LHCN-M2 (cell line): ENCODE data around the gene MEF2A. TPM values are rescaled to one million over a fixed set of nuclear protein-coding genes. Genes with fewer than 3 reads are reported as not detected.
"Not testable (repeated sequence)": the region's sequence is repeated elsewhere in the genome, so short reads cannot be mapped to it uniquely, and the experiment has no call there.

ENCODE experiments used
- DNase-seq: peaks from one replicate; pipeline ENCODE4 v3.0.0-alpha.2; 2012; ENCODE audit warnings: low read depth
- total RNA-seq: library from RNA; depleted of rRNA; stranded (reverse); fragments of >200 nt; gene quantifications from 2 replicates; pipeline ENCODE4 v1.2.3, GENCODE V29; 2014

Gene MEF2A
- total RNA-seq, 1 experiment from 2014 or later: 47.2 TPM

DNA sequence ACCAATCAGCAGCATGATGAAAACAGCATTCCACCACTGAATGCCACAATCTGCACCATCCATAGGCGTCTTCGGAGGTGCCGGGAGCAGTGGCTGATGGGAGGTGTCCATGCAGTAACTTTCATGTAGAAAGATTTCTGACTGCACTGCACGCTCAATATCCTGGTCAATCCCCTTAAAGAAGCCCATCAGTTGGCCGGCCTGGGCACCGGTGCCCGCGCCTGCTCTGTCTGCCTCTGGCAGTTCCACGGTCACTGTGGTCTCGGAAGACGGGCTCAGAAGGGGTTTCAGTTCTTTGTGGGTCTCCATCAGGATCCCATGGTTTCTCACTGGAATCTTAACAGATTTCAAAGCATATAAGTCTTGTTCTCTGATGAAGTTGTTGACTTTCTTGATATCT is 163.5 kb downstream of the MEF2A start:
- no peak for DNase-seq

DNA sequence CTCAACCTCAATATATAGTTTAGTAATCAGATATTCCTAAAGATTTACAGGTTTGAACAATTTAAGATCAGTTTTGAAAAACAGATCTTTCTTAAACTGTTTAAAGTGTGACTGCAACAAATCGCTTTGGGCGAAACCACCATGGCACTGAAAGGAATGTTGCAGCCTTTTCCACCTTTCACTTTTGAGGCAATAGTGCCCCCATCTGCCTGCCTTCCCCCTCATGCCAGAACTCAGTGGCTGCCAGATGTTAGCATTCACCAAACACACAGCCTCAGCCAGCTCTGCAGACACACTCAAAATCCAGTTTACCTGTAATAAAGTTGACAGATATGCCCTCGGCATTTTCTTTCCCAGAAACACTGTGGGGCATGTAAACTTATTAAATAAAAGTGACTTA is 164.1 kb downstream of the MEF2A start:
- DNase-seq: peak; percentile 48

DNA sequence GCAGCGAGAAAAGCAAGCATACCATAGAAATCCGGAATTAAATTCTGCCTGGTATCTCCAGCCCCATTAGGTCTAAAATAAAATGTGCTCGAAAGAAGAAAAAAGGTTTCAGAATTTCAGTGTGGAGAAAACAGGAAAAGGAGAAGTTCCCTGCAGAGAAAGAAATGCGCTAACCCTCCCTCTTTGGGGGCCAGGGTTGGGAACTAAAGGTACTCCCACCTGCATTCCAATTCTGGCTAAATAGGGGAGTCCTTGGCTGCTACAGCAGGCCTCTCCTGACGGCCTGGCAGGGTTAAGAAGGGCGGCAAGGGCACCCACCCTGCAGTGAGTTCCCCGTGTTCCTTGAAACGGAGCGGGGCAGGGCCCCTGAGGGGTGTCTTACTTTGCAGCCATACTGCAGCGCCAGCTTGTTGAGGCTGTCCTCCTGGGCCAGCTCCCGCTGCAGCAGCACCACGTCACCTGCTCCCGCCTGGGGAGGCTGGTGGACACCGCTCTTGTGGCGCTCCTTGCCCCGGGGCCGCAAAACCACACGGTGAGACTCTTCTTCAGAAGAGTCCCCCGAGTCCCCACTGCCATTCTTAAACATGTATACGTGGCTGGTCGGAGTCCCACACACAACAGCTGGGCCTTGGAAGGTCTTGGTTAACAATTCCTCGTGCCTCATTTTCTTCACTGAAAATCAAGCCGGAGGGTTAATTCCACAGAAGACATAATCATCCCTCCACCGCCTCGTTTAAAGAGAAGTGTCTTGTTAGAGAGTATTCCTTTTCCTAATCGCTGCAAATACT is 165.7 kb downstream of the MEF2A start:
- DNase-seq: no peak

DNA sequence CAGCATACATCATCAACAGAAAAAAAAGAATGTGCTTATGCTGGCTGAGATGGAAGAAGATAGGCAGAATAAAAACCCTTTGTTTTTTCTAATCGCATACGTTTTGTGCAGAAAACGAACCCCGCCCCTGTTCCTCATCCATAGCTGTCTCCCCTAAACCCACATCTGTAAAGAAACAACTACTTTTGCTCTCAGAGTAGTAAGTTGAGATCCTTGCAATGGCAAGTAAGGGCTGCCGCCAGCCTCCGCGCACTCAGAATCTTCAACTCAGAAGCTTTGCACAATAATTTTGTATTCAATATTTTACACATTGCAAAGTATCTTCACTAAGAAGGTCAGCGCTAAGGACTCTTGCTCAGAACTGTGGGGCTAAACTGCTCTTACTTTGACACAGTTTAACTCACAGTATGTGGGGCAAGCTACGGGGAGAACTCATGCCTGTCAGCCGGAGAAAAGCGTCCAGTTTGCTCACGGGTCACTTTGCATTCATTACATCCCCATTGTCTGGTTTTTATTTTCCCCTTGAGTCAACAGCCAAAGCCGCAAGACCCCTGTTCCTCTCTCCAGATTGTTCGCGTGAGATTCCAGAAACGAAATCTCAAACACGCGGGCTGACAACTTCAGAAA is 166.5 kb downstream of the MEF2A start:
- no peak for DNase-seq

DNA sequence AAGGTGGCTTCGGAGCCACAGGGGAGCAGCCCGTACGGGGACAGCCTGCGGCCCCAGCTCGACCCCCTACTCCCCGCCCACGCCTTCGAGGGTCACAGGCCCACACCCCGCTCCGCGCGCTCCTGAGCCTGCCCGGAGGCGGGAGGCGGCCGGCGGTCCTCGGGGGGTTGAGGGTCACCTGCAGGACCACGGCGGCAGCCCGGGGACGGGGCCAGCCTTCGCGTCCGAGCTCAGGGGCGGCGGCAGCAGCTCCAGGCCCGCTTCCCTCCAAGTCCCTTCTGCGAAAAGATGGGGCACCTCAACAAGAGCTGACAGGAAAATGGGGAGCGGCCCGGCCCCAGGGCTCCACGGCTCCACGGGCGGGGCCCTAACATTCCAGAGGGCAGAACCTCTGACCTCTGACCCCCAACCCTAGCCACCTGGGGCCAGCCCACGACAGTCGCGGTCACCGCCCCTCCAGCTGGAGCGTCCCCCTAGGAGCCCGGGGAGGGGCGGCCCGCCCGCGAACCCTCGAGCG is 167.0 kb downstream of the MEF2A start:
- no peak for DNase-seq

DNA sequence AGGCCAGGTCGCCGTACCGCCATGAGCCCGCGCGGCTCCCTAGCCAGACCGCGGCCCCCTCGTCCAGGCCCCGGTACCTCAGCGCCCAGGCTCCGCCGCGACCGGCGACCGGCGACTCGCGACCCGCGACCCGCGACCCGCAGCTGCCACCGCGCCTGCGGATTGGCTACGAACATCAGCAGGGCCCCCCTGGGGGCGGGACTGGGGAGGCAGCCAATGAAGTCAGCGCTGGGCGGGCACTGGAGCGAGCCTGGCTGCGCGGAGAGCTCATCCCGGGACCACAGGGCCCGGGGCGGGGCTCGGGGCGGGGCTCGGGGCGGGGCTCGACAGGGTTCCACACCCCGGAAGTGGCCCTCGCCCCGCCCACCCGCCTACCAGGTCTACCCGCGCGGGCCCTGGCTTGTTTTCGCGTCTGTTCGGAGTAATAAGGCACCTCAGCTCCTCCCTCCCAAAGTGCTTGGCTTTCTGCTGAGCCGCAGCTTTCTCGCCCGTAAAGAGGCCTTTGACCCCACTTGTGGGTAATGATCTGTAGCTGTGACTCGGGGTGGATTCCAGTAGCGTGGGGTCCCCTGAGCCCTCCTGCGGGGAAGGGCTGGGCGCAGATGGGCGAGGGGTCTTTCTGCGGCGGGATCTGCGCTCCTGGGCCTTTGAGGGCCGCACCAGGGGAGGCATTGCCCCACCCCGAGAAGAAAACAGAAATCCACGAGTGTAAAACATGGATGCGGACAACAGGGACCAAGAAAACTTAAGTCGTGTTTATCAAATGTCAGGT is 167.7 kb downstream of the MEF2A start, which contains the start of gene LYSMD4:
Gene LYSMD4 (minus strand): TSS at position 170 of the 772 bp plus-strand sequence. CDS start 1,438 bp downstream, outside the sequence.
- peak; percentile 85 for DNase-seq

DNA sequence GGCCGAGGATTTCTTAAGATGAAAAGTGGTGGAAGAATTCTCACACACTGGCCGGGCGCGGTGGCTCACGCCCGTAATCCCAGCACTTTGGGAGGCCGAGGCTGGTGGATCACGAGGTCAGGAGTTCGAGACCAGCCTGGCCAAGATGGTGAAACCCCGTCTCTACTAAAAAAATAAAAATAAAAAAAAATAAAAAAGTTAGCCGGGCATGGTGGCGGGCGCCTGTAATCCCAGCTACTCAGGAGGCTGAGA is 168.2 kb downstream of the MEF2A start:
- DNase-seq: not testable (repeated sequence)

DNA sequence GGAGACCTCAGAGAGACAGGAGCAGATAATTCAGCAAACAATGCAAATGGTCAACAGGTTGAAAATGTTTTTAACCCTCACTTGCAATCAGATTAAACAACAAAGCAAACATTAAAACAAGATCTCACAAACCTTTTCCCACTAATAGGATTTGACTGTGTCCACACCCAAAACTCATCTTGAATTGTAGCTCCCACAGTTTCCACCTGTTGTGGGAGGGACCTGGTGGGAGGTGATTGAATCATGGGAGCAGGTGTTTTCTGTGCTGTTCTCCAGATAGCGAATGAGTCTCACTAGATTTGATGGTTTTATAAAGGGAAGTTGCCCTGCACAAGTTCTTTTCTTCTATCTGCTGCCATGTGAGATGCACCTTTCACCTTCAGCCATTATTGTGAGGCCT is 168.8 kb downstream of the MEF2A start:
- no peak for DNase-seq

DNA sequence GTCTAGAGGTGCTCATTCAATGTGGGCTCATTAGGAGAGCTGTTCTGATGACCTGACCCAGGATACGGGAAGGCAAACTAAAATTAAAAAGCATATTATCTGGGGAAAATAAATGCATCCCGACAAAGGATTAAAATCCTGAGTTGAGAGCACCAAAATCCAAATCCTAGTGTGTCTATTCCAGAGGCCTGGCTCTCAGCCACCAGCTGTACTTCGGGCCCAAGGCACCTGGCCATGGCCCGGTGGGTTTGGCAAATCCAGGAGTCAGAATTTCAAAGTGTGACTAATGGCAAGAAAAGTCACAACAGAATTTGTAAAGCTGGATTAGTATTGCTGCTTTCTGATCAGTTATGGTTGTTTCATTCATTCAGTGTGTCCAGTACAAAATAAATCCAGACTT is 170.1 kb downstream of the MEF2A start:
- DNase-seq: no peak

DNA sequence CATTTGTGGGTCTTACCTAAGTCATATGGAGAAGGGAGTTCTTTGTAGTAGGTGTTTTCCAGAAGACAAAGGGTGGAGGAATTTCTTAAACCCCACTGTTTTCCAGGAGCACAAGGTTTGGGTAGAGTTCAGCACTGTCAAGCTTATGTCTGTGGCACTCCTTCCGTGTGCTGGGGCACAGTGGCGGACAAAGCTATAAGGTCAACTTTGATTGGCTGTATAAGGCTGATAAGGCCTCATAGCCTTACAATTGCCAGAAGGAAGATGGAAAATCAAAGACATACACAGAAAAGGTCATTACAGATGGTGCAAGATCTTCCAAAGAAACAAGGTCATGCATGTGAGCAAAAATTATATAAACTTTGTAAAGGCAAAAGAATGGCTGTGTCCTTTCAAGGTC is 170.9 kb downstream of the MEF2A start:
- DNase-seq: no peak

DNA sequence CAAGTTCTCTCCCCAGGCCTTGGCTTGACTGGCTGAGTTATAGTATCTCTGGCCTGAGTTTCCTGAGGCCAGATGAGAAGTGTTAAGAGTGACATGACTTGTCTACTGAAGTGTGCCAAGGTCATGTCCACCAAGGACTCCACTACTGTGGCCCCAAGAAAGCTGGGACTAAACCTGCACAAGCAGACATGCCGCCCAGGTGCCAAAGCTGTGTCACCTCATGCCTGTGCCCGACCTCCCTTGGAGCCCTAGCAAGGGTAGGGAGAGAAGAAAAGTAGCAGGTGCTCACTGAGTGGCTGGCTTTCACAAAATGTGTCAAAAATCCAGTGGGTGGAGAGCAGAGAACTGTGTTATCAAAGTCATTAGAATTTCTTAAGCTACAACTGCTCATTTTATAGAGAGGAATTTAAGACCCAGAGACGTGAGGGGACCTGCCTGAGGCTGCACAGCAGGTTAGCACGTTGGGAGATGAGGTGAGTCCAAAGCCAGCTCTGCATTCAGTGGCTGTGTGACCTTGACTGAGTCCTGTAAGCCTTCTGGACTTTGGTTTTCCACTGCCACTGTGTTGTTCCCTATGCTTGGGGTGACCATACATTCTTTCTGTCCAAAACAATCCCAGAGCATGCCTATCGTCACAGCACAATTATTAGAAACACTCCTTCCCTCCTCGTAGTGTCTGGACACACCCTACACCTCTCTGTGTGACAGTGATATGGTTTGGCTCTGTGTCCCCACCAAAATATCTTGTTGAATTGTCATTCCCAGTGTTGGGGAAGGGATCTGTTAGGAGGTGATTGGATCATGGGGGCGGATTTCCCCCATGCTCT is 172.4 kb downstream of the MEF2A start:
- no peak for DNase-seq

DNA sequence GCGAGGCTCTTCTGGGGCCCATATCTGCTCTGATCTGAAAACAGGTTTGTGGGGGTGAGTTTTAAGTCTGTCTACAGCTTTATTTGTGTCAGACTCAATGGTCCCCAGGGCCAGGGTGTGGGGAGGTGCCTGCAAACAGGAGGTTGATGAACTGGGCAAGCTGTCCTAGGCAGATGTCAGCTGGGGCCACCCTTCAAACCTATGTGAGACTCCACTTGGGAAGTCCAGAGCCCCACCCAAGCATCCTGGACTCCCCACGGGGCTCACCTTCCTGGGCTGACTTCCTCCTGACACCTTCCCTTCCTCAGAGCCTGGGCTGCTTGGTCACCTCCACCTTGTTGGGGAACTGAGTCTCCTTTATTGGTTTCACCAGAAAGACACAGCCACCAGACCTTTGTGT is 176.1 kb downstream of the MEF2A start:
- no peak for DNase-seq

DNA sequence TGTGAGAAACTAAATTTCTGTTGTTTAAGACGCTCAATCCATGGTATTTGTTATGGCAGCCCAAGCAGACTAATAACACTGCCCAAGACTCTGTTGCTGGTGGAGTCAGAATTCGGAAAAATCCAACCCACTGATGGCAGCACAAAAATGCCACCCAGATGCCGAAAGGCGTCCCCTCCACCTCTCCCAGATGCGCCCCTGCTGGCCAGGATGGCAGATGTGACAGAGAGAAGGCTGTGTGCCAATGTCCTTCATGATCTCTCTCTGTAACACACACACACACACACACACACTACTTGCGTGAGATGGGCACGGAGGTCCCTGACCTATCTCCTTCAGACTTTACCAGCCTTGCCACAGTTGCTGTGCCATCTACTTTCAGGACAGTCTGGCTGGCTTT is 178.4 kb downstream of the MEF2A start:
- DNase-seq: no peak

DNA sequence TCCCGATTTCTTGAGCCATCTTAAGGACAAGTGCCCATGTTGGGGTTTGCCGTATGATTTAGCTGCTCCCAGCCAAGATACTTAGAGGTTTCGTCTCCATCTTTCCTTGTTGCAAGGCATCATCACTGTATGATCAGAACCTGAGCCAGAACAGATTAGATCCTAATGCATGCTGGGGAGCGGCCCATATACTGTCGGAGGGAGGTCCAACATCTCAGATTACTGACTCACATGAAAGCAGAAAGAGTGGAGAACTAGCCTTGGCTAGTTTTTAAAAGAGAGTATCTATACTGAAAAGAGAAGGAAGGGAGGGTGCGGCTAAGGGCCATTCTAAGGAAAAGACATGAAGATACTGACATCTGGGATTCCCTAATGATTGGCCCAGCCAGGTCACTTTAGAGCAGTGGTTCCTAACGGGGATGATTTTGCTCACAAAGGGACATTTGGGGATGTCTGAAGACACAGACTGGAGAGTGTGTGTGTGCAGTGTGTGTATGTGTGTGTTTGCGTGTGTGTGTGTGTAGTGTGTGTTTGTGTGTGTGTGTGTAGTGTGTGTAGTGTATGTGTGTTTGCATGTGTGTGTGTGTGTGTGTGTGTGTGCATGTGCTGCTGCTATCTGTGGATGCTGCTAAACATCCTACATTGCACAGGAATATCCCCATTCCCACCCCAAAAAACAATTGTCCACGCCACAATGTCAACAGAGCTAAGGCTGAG is 179.7 kb downstream of the MEF2A start:
- DNase-seq: no peak

DNA sequence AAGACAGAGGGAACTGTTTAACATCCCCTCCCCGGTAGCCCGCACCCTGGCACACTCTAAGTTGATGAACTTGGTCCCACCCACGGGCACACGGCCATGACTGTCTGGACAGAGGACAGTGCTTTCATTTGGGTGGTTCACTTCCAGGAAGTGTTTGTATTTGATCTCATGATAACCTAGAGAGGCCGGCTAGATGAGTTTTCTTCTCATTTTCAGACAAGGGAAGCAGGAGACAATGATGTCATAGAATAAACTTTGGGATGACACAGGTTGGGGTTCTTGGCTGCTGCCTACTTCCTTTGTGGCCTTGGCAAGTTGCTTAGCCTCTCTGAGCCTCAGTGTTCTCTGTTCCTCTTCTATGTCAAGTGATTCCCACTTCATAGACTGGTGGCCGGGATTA is 183.6 kb downstream of the MEF2A start:
- no peak for DNase-seq

DNA sequence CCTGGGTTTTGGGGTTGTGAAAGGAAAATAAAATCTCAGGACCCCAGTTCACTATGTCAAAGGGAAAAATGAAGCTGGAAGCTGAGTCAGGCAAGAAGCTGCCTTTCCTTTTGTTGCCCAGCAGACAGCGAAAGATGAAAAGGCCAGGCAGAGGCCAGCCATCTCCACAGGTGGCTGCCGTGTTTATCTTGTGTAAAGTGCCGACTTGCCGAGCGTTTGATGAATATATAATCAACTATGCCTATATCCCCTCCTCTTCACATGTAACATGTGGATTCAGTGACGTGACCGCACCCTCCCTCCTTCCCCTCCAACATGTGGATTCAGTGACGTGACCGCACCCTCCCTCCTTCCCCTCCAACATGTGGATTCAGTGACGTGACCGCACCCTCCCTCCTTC is 184.5 kb downstream of the MEF2A start:
- DNase-seq: not testable (repeated sequence)

DNA sequence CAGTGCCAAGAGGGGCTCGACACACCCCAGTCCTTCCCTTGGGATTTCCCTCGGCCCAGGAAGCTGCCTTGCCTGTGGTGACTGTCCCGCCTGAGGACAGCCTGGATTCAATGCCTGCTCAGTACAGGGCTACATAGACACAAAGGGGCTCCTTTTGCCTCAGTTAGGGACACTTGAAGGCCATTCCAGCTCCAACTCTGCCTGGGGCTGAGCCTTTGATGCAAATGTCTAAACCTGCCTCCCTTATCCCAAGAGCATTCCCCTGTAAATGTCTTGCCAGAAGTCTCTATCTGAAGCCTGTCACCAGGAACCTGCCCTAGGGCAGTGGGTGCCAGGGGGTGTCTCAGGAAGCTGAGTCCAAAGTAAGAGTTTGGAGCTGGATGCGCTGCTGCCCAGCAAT is 186.8 kb downstream of the MEF2A start:
- no peak for DNase-seq

DNA sequence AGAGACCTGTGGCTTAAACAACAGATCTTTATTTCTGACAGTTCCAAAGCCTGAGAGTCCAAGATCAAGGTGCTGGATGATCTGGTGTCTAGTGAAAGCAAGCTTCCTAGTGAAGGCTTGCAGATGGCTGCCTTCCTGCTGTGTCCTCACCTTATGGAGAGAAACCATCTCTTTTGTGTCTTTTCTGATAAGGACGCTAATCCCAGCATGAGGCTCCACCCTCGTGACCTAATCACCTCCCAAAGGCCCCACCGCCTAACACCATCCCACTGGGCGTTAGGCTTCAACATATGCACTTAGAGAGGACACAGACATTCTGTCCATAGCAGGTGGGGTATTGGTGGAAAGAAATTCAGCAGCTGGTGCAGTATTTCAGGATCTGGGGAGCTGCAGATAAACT is 187.3 kb downstream of the MEF2A start:
- DNase-seq: no peak

DNA sequence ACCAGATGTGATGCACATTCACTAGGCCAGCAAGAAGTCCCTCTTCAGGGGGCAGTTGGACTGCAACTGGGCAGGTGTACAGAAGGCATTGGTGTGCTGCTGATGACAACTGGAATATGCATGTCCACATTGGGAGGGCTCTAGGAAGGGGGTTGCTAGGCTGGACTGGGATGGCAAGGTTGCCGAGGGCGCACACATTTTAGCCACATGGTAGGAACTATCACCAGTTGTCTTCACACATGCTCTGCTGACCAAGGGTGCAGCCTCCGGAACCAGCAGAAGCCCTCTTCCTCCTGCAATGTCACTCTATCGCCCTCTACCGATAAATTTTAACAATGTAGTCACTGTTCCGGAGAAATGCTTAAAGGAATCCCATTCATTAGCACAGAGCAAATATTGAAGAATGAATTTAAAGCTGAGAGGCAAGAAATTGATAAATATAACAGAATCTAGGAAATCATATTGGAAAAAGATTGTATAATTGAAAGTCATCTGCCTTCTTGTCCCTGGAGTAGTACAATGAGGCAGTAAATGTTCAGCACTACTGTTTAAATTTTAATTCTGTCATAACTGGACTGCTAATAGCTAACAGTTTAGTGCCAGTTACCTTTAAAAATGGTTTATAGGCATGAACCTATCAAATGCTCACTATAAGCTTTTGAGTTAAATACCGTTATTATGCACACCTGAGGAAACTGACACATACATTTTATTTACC is 190.1 kb downstream of the MEF2A start:
- DNase-seq: peak; percentile 67

DNA sequence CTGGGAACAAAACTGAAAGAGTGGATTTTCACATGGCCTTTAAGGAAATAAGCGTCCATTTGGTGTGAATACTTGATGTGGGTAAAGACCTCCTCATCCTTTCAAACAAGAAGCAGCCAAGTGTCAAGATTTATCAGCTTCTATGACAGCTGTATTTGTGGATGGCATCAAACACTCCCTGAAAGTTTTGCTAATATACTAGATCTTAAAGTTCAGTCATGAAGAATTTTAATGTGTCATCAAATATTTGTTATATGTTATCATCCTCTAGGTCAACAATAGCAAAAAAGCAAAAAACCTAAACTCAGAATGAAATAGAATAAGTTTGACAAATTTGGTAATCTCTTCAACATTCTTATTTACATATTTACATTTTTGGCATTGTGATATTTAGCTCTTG is 196.5 kb downstream of the MEF2A start:
- DNase-seq: peak; percentile 71
